Dedifferentiated amniotic fluid mesenchymal stem cell (primary cell): ENCODE data around the gene CACNB1.
A peak's percentile ranks its signal among the peaks of the same experiment; 100 is the strongest.

ENCODE experiments used
- DNase-seq: peaks from one replicate; pipeline ENCODE4 v3.0.0-alpha.2; 2016; ENCODE audit errors: extremely low spot score

The CACNB1 gene

DNA sequence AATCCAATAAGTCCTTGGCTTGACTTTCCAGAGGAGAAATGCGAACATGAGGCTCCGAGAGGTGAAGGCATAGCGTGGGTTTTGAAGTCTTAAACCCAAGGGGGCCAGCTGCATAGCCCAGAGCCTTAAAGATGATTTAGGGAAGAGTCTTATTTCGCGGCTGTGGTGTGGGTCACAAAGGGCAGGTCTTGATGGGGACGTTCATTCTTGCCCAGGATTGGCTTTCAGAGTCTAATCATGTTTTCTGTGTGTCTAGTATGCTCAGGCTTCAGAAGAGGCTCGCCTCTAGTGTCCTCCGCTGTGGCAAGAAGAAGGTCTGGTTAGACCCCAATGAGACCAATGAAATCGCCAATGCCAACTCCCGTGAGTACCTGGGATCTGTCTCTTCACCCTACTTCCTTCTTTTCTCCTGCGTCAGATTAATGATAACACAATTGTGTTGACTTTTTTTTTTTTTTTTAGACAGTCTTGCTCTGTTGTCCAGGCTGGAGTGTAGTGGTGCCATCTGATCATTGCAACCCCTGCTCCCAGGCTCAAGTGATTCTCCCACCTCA lies 3.6 kb upstream of the CACNB1 start:
- DNase-seq, result no peak

DNA sequence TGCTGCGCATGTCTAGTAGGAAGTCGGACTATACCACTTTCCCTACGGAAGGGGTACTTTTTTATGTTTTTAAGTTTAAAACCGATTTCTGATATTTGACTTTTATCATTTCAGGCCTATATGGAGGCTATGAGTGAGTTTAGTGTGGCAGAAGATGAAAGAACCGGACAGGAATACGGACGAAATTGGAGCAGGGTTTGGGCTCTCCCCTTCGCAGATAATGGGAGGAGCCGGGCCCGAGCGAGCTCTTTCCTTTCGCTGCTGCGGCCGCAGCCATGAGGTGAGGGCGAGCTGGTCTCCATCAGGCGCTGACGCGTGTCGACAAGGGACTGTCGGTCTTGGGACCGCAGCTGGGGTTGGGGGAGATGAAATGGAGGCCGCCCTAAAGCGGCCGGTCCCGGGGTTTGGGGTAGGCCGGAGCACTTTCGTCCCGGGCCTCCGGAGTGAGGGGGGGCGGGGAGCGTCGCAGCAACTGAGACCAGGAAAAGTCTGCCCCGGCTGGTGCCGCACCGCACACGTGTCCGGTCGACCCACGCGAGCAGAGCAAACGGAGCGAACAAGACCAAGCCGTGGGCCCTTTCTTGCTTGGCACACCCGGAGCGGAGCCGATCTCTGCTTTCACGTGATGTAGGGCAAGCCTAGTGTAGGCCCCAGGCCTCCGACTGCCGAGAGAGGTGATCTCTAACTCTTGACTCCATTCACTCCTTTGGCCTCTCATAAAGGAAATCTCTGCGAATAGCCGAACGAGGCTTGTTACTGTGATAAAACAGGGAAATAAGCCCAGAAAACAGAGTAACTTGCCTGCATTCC lies 2.8 kb upstream of the CACNB1 start, which contains the start of gene RPL19:
RPL19 (plus strand) TSS at position 214 of the 810 bp plus-strand sequence; CDS start at position 276, 62 bp downstream.
- peak; percentile 18 for DNase-seq

DNA sequence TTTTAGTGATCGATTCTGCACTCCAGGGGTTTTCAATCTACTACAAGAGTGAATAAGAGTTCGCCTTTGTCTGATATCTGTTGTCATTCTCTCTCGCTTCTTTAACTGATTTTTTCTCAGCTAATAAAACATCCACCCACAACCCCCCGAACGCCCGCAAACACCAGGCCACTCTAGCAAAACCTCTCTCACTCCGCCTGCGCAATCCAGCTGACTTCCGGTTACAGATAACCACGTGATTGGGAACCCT lies 2.3 kb upstream of the CACNB1 start:
- DNase-seq, result peak; percentile 95

DNA sequence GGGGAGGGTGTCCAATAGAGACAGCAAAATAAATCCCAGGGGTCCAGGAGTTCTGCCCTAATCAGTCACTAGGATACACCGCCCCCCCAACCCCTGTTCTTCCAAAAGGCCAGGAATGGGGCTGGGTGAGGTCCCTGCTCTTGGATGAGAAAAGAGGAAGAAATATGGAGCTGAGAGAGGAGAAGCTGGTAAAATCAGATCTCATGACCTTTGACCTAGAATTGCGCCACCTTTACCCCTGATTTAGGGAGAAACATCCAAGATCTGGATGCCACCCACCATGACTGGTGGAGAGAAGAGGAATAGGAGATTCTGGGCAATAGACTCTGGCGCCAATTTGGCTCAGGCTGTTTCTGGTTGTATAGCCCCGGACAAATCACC lies 707 bp upstream of the CACNB1 start:
- DNase-seq, result no peak

DNA sequence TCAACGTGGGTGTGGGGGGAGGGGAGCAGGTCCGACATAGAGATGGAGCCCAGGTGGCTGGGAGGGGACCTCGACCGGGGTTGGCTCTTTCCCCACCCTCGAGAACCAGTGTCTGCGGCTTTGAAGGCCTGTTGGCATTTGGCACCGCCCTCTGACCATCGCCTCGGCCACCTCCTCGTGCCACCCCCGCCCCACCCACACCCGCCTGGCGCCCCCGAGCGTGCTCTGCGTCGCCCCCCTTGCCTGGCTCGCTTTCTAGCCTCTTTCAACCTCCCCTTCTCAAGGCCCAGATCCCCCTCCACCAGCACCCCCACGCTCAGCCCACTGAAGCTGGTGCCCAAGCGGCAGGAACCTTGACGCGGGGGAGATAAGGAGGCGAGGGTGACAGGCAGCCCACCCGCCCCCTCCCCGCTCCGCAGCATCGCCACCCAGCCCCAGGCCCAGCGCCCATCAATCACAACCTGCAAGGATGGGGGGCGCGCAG lies 619 bp downstream of the CACNB1 start:
- DNase-seq, result no peak

DNA sequence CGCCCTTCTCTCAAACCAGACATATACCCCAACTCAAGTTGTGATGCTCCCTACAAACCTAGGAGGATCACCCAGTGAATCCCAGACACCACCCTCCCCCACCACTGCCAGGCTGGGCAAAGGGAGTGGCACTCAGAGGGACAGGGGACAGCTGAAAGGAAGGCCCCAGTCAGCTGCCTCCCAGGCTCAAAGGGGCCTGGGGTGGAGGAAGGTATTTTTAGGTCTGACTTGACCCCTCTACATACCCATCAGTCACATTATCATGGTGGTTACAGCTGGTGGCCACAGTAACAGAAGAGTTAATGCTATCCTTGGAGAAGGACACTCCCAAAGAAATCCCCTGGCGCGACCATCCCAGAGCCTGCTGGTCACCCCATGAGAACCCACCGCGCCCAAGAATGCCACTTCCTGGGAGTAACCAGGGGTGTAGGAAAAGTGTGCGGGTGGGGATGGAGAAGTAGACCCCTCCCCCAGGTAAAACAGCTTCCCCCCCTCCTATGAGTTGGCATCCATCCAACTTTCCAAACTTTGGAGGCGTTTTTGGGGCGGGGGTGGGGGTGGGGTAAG lies 1.1 kb downstream of the CACNB1 start:
- DNase-seq, result no peak

DNA sequence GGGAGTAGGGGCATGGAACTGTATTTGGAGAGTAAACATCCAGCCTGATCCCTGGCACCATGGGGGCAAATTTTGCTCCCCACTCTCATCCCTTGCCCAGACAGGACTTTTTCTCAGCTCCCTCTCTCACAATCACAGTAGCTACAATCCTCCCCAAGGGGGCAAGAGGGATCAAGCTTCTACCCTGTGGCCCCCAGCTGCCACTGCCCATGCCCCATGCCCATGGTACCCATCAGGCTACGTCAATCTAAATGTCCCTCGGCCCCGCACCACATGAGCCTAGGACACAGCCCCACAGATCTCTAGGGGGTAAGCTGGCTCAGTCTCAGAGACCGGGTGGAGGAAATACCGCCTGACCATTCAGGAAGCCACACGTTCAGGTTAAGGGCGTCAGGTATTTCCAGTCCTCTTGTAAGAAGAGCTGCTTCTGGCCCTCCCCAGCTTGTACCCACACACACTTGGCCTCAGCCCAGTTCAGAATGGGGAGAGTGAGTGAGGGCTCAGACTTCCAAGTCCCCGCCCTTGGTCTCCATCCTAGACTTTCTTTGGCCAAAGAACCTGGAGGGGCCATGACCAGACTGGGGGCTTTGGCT lies 1.8 kb downstream of the CACNB1 start:
- no peak for DNase-seq

DNA sequence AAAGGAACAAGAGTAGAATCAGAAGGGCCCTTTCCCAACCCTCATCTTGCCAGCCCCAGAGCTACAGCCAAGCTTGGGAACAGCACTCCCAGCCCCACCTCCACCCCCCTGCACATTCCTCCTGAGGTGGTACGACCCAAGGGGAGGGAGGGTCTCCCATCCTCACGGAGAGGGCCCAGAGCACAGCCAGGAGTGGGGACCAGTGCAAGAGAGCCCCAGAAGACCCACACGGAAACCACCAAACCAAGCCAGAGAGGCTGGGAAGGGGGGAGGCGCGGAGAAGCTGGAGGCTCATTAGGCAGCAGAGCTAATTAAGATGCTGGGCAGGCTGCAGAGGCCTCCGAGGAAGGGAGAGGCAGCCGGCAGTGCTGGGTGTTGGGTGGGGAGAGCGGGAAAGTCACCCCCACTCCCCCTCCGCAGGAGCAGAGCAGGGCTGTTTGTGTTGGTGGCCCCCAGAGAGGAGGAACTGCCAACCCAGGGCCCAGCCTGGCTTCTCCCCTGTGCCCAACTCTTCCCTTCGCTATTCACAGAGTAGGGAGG lies 2.4 kb downstream of the CACNB1 start:
- DNase-seq, result no peak

DNA sequence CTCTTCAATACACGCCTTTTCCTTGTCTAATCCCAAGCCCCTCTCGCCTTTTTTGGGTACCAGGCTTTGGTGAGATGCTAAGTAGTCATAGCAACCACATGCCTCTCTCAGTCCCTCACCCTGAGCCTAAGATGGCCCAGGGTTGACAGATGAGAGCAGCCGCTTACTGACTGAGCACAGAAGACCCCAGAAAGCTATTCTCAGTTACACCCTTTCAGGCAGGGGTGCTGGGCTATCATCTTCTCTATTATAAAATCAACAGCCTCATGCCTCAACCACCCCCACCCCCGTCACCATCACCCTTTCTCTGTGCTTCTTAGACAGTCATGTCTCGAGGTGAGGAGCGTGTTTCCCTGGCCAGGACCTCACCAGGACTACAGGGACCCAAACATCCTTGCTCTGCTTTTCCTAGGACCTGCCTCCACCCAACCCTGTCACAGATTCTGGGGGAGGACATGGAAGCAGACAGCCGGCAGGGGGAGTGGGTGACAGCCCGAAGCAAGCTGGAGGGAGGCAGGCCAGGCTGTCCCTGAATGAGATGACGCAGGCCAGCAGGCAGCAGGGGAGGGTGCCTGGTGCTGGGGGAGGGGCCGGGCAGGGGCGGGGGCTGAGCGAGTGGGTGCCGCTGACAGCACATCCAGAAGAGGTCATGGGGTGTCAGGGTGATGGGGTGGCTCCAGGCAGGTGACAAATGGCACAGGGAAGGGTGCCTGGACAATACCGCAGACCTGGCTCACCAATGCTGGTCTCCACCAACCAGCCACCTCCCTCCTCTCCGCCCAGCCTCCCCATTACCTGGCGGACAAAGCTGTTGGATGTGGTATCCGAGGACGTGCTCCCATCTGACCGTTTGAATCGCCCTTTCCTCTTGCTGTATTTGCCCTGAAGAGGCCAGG lies 3.1 kb downstream of the CACNB1 start:
- no peak for DNase-seq

DNA sequence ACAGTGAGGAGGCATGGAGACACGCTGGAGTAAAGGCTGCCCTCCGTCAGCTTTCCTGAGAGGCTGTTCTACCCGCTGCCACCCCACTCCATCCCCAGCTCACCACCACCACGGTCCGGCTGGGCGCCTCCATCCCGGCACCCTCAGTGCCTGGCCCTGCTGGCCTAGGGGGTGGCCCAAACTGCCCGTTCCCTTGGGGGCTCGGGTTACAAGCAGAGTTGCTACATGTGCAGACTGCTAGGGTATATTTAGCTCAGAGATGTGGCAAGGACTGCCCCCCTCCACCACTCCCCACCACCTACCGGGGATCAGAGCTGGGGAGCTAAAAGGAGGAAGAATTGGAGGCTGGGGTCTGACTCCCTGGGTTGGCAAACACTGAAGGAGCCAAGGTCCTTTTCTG lies 4.1 kb downstream of the CACNB1 start:
- no peak for DNase-seq

DNA sequence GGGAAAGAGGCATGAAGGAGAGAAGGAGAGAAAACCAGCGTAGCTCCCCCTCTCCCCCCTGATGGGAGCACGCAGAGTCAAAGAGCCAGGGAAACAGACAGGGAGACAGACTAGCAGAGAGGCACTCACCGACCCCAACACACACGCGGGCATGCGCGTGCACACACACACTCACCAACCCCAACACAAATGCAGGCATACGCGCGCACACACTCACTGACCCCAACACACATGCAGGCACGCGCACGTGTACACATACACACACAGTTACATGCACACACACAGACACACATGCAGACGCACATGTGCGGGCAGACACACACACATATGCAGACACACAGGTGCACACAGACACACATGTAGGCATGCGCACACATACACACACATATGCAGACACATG lies 4.6 kb downstream of the CACNB1 start:
- no peak for DNase-seq

DNA sequence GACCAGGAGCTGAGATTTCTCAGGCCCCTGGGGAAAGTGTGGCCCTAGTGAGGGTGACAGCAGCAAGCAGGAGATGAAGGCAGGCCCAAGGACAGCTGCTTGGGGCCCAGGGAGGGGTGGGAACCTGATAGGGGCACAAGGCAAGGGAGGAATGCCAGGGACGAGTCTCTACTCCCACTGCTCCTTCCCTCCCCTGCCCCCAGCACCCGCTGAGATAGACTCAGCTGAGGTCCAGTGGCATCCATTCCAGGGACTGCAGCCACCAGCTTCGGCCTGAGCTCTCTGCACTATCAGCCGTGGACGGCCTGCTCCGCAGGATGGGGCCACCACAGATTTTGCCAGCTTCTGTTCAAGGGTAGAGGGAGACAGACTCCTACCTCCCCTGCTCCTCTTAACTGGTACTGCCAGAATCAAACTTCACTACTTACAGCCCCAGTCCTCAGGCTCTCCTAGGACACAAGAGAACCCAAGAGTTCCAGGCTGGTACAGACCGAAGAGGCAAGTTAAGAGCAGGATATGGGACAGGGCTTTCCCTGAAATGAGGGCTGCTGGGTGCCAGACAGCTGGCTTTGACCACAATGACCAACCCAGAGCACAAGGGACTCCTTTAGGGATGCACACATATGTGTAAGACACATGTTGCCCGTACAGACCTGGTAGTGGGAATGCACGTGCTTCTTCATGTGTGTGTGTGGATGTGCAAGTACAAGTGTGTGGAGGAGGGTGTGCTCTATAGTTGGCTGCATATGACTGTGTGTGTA lies 5.5 kb downstream of the CACNB1 start:
- DNase-seq, result no peak

DNA sequence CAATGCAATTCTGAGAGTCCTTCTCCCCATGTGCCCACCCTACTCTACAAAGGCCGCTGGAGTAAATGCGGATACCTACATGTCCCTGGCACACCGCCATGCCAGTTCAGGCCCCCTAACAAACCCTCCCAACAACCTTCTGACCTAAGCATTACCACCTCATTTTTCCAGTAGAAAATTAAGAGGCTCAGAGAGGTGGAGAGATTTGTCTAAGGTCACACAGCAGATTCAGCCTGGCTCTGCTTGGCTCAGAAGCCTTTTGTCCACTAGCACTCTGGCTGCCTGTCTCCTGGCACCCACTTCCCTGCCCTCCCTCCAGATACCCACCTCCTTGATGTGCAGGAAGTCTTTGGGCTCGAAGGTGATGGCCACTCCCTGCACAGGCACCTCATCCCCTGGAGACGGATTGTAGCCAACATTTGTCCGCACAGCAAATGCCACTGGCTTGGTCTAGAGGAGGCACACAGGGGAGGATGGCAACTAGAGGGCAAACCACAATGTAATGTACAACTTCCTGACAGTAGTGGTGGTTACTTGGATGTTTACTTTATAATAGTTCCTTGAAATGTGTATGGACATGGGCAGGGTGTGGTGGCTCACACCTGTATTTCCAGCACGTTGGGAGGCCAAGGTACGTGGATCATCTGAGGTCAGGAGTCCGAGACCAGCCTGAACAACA lies 10.2 kb downstream of the CACNB1 start:
- DNase-seq, result no peak

DNA sequence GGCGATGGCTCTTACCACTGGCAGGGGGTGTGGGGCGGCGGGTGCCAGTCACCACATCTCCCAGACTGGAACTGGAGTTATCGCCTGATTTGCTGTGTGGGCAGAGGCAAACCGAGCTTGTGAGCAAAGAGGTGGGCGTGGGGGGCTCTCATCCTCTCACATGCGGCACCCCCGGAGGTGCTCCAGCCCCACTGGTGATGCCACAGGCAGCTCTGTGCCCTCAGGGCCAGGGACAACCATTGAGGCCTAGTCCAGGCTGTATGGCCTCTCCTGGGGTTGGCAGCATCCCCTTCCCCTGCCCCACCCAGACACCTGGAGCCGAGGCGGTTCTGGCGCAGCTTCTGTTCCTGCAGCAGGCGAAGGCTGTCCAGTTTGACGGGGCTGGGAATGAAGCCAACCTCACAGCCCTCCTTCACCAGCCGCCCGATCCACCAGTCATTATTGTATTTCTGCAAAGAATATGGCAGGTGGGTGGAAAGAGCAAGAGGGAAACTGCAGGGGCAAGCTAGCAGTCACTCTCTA lies 10.9 kb downstream of the CACNB1 start:
- DNase-seq, result no peak

DNA sequence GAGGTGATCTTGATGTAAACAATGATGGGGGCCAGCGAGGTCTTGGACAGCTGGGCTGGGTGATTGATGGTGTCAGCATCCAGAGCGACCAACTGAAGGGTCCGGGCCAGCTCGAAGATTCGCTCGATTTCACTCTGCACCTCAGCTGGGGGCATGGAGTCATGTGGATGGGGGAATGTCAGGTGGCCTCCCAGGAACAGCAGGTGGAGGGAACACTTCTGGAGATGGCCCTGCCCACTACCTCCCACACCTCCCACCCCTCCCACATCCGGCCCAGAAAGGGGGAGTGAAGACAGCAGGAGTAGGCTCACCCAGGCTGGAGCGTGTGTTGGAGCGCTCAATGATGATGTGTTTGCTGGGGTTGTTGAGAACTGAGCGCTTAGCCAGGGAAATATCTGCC lies 13.7 kb downstream of the CACNB1 start:
- no peak for DNase-seq

DNA sequence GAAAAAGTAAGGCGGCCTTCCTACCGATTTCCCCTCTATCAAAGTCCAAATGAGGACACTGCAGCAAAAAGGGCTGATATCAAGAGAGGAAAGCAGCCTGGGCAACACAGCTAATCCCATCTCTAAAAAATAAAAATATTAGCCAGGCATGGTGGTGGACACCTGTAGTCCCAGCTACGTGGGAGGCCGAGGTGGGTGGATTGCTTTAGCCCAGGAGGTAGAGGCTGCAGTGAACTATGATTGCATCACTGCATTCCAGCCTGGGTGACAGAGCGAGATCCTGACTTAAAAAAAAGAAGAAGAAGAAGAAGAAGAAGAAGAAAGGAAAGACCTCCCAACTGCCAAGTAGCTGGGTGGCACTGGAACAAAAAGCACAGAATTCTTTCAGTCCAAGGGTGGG lies 14.4 kb downstream of the CACNB1 start:
- no peak for DNase-seq

DNA sequence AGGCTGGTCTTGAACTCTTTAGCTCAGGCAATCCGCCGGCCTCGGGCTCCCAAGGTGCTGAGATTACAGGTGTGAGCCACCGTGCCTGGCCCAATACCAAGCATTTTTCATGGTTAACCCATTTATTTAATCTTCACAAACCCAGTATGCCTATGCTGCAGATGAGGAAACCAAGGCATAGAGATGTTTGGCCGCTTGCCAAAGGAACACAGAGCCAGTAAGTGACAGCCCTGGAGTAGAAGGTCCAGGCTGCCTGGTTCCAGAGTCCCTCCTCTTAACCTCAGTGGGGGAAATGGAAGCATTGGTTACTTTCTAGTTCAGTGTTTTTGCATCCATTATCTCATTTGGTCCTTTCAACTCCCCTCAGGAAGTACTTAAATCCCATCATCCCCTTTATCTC lies 16.2 kb downstream of the CACNB1 start:
- no peak for DNase-seq

DNA sequence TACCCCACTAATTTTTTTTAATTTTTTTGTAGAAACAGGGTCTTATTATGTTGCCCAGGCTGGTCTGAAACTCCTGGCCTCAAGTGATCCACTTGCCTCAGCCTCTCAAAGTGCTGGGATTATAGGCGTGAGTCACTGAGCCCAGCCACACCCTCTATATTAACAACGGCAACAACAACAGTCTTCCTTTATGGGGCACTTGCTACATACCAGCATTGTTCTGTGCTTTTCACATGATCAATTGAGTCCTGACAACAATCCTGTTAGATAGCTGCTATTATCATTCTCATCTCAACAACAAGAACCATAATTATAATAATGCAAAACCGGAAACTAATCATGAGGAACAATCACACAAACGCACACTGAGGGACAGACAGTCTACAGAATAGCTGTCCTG lies 18.9 kb downstream of the CACNB1 start:
- peak; percentile 63 for DNase-seq

DNA sequence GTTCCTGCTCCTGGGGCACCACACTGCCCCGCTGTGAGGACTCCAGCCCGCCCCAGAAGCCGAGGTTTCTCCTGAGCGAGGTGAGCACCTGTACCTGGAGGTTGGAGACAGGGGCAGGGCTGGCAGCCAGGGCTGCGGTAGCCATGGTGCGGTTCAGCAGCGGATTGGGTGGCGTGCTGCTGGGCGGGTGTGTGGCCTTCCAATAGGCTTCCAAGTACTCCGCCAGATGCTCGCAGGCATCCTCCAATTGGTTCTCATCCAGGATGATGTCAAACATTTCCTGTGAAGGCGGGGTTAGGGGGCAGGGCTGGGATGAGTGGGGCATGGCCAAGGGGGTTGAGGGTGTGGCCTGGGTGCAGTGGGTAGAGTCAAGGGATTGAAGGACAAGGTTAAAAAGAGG lies 20.2 kb downstream of the CACNB1 start:
- no peak for DNase-seq

DNA sequence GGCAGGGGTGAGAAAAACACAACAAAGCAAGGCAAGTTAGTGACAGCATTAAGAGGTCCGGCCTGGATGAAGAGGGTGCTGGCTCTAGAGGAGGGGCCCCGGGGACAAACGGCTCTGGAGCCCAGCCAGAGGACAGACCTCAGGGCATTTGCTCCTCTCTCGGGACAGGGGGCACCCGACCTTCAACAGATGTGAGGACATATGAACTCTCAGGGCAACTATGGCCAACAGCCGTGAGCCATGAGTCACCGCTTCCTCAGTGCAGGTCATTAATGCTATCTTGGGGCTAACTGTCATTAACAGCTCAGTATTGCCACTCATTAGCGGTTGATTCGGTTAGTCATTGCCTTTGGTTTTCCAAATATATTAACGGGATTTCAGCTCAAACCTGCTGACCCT lies 21.8 kb downstream of the CACNB1 start:
- no peak for DNase-seq
